ENCODE data around the gene CLSTN2.

DNA sequence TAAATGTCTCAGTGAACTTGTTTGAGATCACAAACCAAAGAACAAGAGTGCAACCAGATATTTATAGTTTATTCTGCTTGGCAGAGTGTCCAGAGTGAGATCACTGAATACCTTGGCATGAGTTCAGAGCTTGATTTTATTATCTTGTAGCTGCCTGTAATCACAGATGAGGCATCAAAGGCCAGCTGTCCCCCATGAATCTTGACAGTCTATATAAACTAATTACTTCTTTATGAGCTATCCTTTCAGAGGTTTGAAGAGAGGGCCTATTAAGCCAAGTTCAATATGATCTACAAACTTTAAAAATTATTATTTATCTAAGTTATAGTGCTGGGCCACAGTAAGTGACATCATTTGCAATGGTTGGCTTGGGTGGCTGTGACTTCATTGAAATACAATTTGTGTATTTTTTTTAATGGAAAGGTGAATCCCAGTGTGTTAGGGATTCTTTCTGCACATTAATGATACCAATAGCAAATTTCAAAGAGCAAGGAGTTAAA lies 251.5 kb downstream of the CLSTN2 start:
- TF ChIP-seq, protein P1, sequence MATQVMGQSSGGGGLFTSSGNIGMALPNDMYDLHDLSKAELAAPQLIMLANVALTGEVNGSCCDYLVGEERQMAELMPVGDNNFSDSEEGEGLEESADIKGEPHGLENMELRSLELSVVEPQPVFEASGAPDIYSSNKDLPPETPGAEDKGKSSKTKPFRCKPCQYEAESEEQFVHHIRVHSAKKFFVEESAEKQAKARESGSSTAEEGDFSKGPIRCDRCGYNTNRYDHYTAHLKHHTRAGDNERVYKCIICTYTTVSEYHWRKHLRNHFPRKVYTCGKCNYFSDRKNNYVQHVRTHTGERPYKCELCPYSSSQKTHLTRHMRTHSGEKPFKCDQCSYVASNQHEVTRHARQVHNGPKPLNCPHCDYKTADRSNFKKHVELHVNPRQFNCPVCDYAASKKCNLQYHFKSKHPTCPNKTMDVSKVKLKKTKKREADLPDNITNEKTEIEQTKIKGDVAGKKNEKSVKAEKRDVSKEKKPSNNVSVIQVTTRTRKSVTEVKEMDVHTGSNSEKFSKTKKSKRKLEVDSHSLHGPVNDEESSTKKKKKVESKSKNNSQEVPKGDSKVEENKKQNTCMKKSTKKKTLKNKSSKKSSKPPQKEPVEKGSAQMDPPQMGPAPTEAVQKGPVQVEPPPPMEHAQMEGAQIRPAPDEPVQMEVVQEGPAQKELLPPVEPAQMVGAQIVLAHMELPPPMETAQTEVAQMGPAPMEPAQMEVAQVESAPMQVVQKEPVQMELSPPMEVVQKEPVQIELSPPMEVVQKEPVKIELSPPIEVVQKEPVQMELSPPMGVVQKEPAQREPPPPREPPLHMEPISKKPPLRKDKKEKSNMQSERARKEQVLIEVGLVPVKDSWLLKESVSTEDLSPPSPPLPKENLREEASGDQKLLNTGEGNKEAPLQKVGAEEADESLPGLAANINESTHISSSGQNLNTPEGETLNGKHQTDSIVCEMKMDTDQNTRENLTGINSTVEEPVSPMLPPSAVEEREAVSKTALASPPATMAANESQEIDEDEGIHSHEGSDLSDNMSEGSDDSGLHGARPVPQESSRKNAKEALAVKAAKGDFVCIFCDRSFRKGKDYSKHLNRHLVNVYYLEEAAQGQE (IDR thresholded peaks at IDR 0.05; ENCODE audit: insufficient read depth in 1 of 2, low read depth in 2 of 2, low read length in 2 of 2) = no peak
- no peak for TF ChIP-seq TAF1 (IDR thresholded peaks at IDR 0.05; ENCODE audit: borderline replicate concordance, insufficient read depth, low read length)
- no peak for TF ChIP-seq POLR2AphosphoS5 (IDR thresholded peaks at IDR 0.05; ENCODE audit: low read depth, low read length)
- no peak for TF ChIP-seq FOXP2 (optimal IDR thresholded peaks at IDR 0.05; ENCODE audit: borderline replicate concordance, extremely low read depth, extremely low read length, insufficient read depth)
